Karpas-422 (cell line): Measurements from ENCODE around the gene CYP24A1. TPM values are rescaled to one million over a fixed set of nuclear protein-coding genes. Genes with fewer than 3 reads are reported as not detected.

ENCODE experiments used
- DNase-seq: peaks from one replicate; pipeline ENCODE4 v3.0.0-alpha.2; 2015
- H2AFZ ChIP-seq: fragments of 200-600 bp; sonication (generic); 2 replicates; pipeline ENCODE4 v1.6.1; 2014; ENCODE audit warnings: antibody characterized with exemption, low read length, mixed read lengths
- H3K27ac ChIP-seq: fragments of 200-600 bp; sonication (generic); 2 replicates; pipeline ENCODE4 v1.5.1; 2014; ENCODE audit warnings: mild to moderate bottlenecking, low read length, moderate library complexity
- H3K27me3 ChIP-seq: fragments of 200-600 bp; sonication (generic); 2 replicates; pipeline ENCODE4 v1.6.1; 2014; ENCODE audit warnings: low read length, mixed read lengths
- H3K36me3 ChIP-seq: fragments of 200-600 bp; sonication (generic); 2 replicates; pipeline ENCODE4 v1.6.1; 2014; ENCODE audit warnings: low read length, mixed read lengths; ENCODE audit not compliant: insufficient read depth
- H3K4me1 ChIP-seq: fragments of 200-600 bp; sonication (generic); 2 replicates; pipeline ENCODE4 v1.6.1; 2014; ENCODE audit warnings: mild to moderate bottlenecking, low read length, mixed read lengths
- H3K4me2 ChIP-seq: fragments of 200-600 bp; sonication (generic); 2 replicates; pipeline ENCODE4 v1.6.1; 2014; ENCODE audit warnings: low read length, low read depth, mild to moderate bottlenecking; ENCODE audit not compliant: poor library complexity, severe bottlenecking
- H3K4me3 ChIP-seq: fragments of 200-600 bp; sonication (generic); 2 replicates; pipeline ENCODE4 v1.5.1; 2014; ENCODE audit warnings: mild to moderate bottlenecking, antibody characterized with exemption, low read length, mixed read lengths
- H3K79me2 ChIP-seq: fragments of 200-600 bp; sonication (generic); 2 replicates; pipeline ENCODE4 v1.6.1; 2014; ENCODE audit warnings: mild to moderate bottlenecking, low read length, mixed read lengths
- H3K9ac ChIP-seq: fragments of 200-600 bp; sonication (generic); 2 replicates; pipeline ENCODE4 v1.6.0; 2014; ENCODE audit warnings: low read length
- H3K9me2 ChIP-seq: fragments of 200-600 bp; sonication (generic), shearing (Covaris generic); replicated peaks from 2 replicates; pipeline ENCODE4 v1.6.0; 2014; ENCODE audit warnings: mild to moderate bottlenecking, low read length, moderate library complexity; ENCODE audit not compliant: insufficient read depth
- H3K9me3 ChIP-seq: fragments of 300-700, 200-600 bp; sonication (generic); 2 replicates; pipeline ENCODE4 v1.6.1; 2014; ENCODE audit warnings: low read length, mixed read lengths
- H4K20me1 ChIP-seq: fragments of 200-600 bp; sonication (generic); 2 replicates; pipeline ENCODE4 v1.6.1; 2014; ENCODE audit warnings: mild to moderate bottlenecking, antibody characterized with exemption, low read length, low read depth; ENCODE audit not compliant: insufficient read depth
- total RNA-seq: library from RNA; depleted of rRNA; stranded (reverse); fragments of >200 nt; shearing (Covaris generic); gene quantifications from 2 replicates; pipeline ENCODE4 v1.2.3, GENCODE V29; 2014; ENCODE audit warnings: low replicate concordance

CYP24A1 gene
- total RNA-seq, 1 experiment from 2014 or later: not detected

GRCh38 chr20:54217762-54218161 lies 44.0 kb upstream of the CYP24A1 start:
- no peak overlapping the region for H3K27ac ChIP-seq
- H3K9ac ChIP-seq: no peak overlapping the region
- H4K20me1 ChIP-seq: no peaks in the 10 kb centered on the region
- H3K4me3 ChIP-seq: no peak overlapping the region
- no peak for DNase-seq
- no peaks in the 10 kb centered on the region for H3K9me2 ChIP-seq
- H3K4me2 ChIP-seq: no peak overlapping the region
- H3K27me3 ChIP-seq: no peaks in the 10 kb centered on the region
- no peaks in the 10 kb centered on the region for H3K4me1 ChIP-seq
- peaks cover 16% of the 10 kb centered on the region; the same call in 1 of the 2 replicates for H3K36me3 ChIP-seq
- H3K79me2 ChIP-seq: peaks cover 26% of the 10 kb centered on the region
- H3K9me3 ChIP-seq: no peaks in the 10 kb centered on the region
- no peak overlapping the region for H2AFZ ChIP-seq

GRCh38 chr20:54215157-54215789 lies 41.5 kb upstream of the CYP24A1 start:
- H3K9ac ChIP-seq: no peak overlapping the region
- no peak overlapping the region for H2AFZ ChIP-seq
- H3K9me2 ChIP-seq: no peaks in the 10 kb centered on the region
- H3K4me1 ChIP-seq: peaks cover 1% of the 10 kb centered on the region
- no peak overlapping the region for H3K27ac ChIP-seq
- DNase-seq: no peak
- H3K36me3 ChIP-seq: peaks cover 16% of the 10 kb centered on the region; the same call in 1 of the 2 replicates
- H3K4me3 ChIP-seq: no peak overlapping the region
- no peaks in the 10 kb centered on the region for H3K9me3 ChIP-seq
- no peaks in the 10 kb centered on the region for H4K20me1 ChIP-seq
- H3K79me2 ChIP-seq: peaks cover 51% of the 10 kb centered on the region
- H3K27me3 ChIP-seq: no peaks in the 10 kb centered on the region
- no peak overlapping the region for H3K4me2 ChIP-seq

GRCh38 chr20:54214566-54214965 lies 40.8 kb upstream of the CYP24A1 start:
- Histone ChIP-seq H4K20me1 (no peaks in the 10 kb centered on the region), H3K9me2 (no peaks in the 10 kb centered on the region), H3K4me2 (no peak overlapping the region), H2AFZ (no peak overlapping the region), H3K27me3 (no peaks in the 10 kb centered on the region), H3K27ac (no peak overlapping the region), H3K9ac (no peak overlapping the region), H3K79me2 (peaks cover 58% of the 10 kb centered on the region), H3K4me1 (peaks cover 9% of the 10 kb centered on the region), H3K4me3 (no peak overlapping the region), H3K9me3 (no peaks in the 10 kb centered on the region), H3K36me3 (peaks cover 16% of the 10 kb centered on the region; the same call in 1 of the 2 replicates)
- no peak for DNase-seq

- Histone ChIP-seq H3K79me2 (peaks cover 74% of the 10 kb centered on the region), H3K4me2 (no peak overlapping the region), H2AFZ (no peak overlapping the region), H3K27me3 (no peaks in the 10 kb centered on the region), H3K9ac (no peak overlapping the region), H3K4me3 (no peak overlapping the region), H3K9me3 (no peaks in the 10 kb centered on the region), H3K4me1 (peaks cover 17% of the 10 kb centered on the region), H4K20me1 (no peaks in the 10 kb centered on the region), H3K27ac (no peak overlapping the region), H3K36me3 (peaks cover 16% of the 10 kb centered on the region; the same call in 1 of the 2 replicates), H3K9me2 (no peaks in the 10 kb centered on the region)
- DNase-seq: no peak
These were observed 39.1 kb upstream of the CYP24A1 start for GRCh38 chr20:54212871-54213270.

- Histone ChIP-seq H3K9me3 (no peaks in the 10 kb centered on the region), H3K27me3 (no peaks in the 10 kb centered on the region), H3K9ac (no peak overlapping the region), H3K9me2 (no peaks in the 10 kb centered on the region), H3K4me2 (no peak overlapping the region), H3K27ac (no peak overlapping the region), H2AFZ (no peak overlapping the region), H3K4me3 (no peak overlapping the region), H3K4me1 (peaks cover 17% of the 10 kb centered on the region), H3K79me2 (peaks cover 74% of the 10 kb centered on the region), H4K20me1 (no peaks in the 10 kb centered on the region), H3K36me3 (peaks cover 16% of the 10 kb centered on the region; the same call in 1 of the 2 replicates)
- no peak for DNase-seq
These were observed 38.4 kb upstream of the CYP24A1 start for GRCh38 chr20:54212226-54212625.

- no peak overlapping the region for H2AFZ ChIP-seq
- H3K9me2 ChIP-seq: no peaks in the 10 kb centered on the region
- no peaks in the 10 kb centered on the region for H4K20me1 ChIP-seq
- peaks cover 17% of the 10 kb centered on the region for H3K4me1 ChIP-seq
- H3K27me3 ChIP-seq: no peaks in the 10 kb centered on the region
- H3K27ac ChIP-seq: no peak overlapping the region
- H3K79me2 ChIP-seq: peaks cover 61% of the 10 kb centered on the region
- peak overlapping the region; percentile 85 for H3K9ac ChIP-seq
- H3K4me2 ChIP-seq: peak overlapping the region; percentile 91
- H3K36me3 ChIP-seq: no peaks in the 10 kb centered on the region
- no peak for DNase-seq
- H3K9me3 ChIP-seq: no peaks in the 10 kb centered on the region
- H3K4me3 ChIP-seq: peak overlapping the region; percentile 88
These were observed 35.5 kb upstream of the CYP24A1 start for GRCh38 chr20:54209216-54209813.

- DNase-seq: peak; percentile 70
- peak overlapping the region; percentile 88 for H3K4me3 ChIP-seq
- peak overlapping the region; percentile 91 for H3K4me2 ChIP-seq
- H2AFZ ChIP-seq: peak overlapping the region; percentile 29; the same call in 1 of the 2 replicates
- H3K79me2 ChIP-seq: peaks cover 55% of the 10 kb centered on the region
- no peaks in the 10 kb centered on the region for H3K9me2 ChIP-seq
- peaks cover 17% of the 10 kb centered on the region for H3K4me1 ChIP-seq
- H4K20me1 ChIP-seq: no peaks in the 10 kb centered on the region
- H3K9ac ChIP-seq: peak overlapping the region; percentile 85
- no peaks in the 10 kb centered on the region for H3K36me3 ChIP-seq
- H3K27ac ChIP-seq: peak overlapping the region; percentile 51; the same call in 1 of the 2 replicates
- H3K27me3 ChIP-seq: no peaks in the 10 kb centered on the region
- H3K9me3 ChIP-seq: no peaks in the 10 kb centered on the region
These were observed 34.9 kb upstream of the CYP24A1 start for GRCh38 chr20:54208548-54209176.
